Gastrocnemius medialis (tissue), 4 donors: Measurements from ENCODE around the gene CARM1. TPM values are rescaled to one million over a fixed set of nuclear protein-coding genes. Genes with fewer than 3 reads are reported as not detected.
"Not testable (repeated sequence)": the region's sequence is repeated elsewhere in the genome, so short reads cannot be mapped to it uniquely, and the experiment has no call there.

Source experiments
- ATAC-seq, 2 donors: fragments of 150-250 bp; one replicate each; pipeline ENCODE4 v1.9.1; 2016
- DNase-seq, 2 donors: peaks; one replicate each; pipeline ENCODE4 v3.0.0-alpha.2; 2019
- H3K27ac ChIP-seq, 4 donors: fragments of 200-600 bp; sonication (generic); 1 replicate in 1 of 4; 2 replicates in 3 of 4; pipeline ENCODE4 v1.5.1; 2016 to 2018; ENCODE audit warnings: mild to moderate bottlenecking in 2 of 4, moderate library complexity in 1 of 4
- H3K27me3 ChIP-seq, 3 donors: fragments of 200-600 bp; sonication (generic) in 2 of 3; 1 replicate in 1 of 3; 2 replicates in 2 of 3; pipeline versions ENCODE4 v1.5.1 to v1.6.0; 2016 to 2019; ENCODE audit warnings: mild to moderate bottlenecking in 1 of 3, moderate library complexity in 1 of 3
- H3K36me3 ChIP-seq, 2 donors: fragments of 200-600 bp; sonication (generic) in 1 of 2; one replicate each; pipeline ENCODE4 v1.5.1; 2017 to 2018
- H3K4me1 ChIP-seq, 2 donors: fragments of 200-600 bp; sonication (generic) in 1 of 2; one replicate each; pipeline ENCODE4 v1.5.1; 2016 to 2017; ENCODE audit warnings: mild to moderate bottlenecking in 2 of 2
- H3K4me3 ChIP-seq, 4 donors: fragments of 200-600 bp; sonication (generic) in 3 of 4; 1 replicate in 1 of 4; 2 replicates in 3 of 4; pipeline ENCODE4 v1.5.1; 2016 to 2019; ENCODE audit warnings: mild to moderate bottlenecking in 2 of 4
- H3K9me3 ChIP-seq, 3 donors: fragments of 200-600 bp; sonication (generic) in 2 of 3; 1 replicate in 1 of 3; 2 replicates in 2 of 3; pipeline ENCODE4 v1.5.1; 2016 to 2019
- CTCF ChIP-seq, 5 experiments: fragments of 450-650 bp in 3 of 5; fragments of 200-600 bp in 2 of 5; sonication (generic) in 2 of 5; IDR thresholded peaks in 4 of 5; conservative IDR thresholded peaks in 1 of 5; 1 replicate in 4 of 5; 2 replicates in 1 of 5; pipeline ENCODE4 v1.5.1; 2016 to 2019; ENCODE audit warnings: antibody characterized with exemption in 5 of 5, mild to moderate bottlenecking in 3 of 5, moderate library complexity in 3 of 5
- POLR2A ChIP-seq, 2 donors: fragments of 450-650 bp; IDR thresholded peaks; one replicate each; pipeline ENCODE4 v1.6.1; 2017; ENCODE audit warnings: antibody characterized with exemption in 2 of 2, mild to moderate bottlenecking in 2 of 2, moderate library complexity in 2 of 2
- in situ Hi-C, 4 donors: fragments of 200-750 bp; cut with MboI; loops; one replicate each; pipeline versions ENCODE4 v1.15.0 to v1.8.0; 2017; ENCODE audit warnings: low sequenced_read_pairs in 4 of 4
- intact Hi-C: fragments of 100-400 bp; cut with DNase I; formaldehyde crosslinking; loops from one replicate; pipeline ENCODE4 v1.15.1; 2023; ENCODE audit warnings: low total_unique reads
- total RNA-seq, 4 donors: library from RNA; depleted of rRNA; stranded (reverse); fragments of >200 nt; gene quantifications; one replicate each; pipeline versions ENCODE4 v1.1.0 to v1.2.3, GENCODE V29; 2016

CARM1 gene
- total RNA-seq, 4 donors from 2014 or later: 31.2 to 58.5 (median 53.0) TPM

DNA sequence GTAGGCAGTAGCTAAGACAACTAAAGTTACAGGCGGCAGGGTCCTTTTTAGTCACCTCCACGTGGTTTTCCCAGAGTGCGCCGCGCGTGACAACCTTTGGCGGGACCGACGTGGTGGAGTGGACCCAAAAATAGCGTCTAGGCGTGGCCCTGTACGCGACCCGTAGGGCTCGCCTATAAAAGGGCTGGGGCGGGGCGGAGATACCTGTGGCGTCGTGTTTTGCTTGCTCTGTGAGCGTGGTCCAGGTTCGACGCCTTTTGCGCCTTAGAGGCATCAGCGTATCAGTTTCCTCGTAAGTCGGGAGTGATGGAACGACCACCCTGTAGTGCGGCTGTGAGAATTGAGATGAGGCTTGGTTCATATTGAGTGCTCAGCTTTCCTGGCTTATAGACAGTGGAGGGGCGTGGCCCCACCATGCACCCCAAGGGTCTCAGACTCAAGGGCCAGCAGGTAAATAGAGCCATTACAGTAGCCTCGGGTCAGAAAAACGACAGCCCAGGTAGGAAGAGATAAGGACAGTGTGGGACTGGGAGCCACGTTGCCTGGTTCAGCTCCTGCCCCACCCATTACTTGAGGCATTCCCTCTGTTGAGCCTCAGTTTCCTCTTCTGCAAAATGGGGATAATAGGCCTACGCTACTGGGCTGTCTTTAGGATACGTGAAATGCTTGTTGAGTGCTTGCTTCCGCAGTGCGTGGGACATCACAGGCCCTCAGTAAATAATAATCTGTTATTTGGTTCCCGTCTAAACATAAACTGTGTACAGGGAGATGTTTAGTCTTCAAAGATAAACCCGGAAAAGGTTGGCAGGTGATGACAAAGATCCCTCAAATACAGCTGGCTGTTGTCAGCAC is 34.6 kb upstream of the CARM1 start:
- DNase-seq (peak; percentile 84 to 92), ATAC-seq (peak; percentile 45 to 49)
- Histone ChIP-seq H3K27me3 (no peaks in the 10 kb centered on the region), H3K4me3 (peak overlapping the region; percentile 73 to 87 (median 80)), H3K27ac (peak overlapping the region; percentile 95 to 100 (median 98)), H3K36me3 (peaks cover 0 to 19% of the 10 kb centered on the region in 2 donors), H3K9me3 (peaks cover 0 to 4% (median 2%) of the 10 kb centered on the region in 3 donors), H3K4me1 (peaks cover 6 to 10% of the 10 kb centered on the region in 2 donors)
- in situ Hi-C loops: no loop called here
- intact Hi-C loops: loop anchor here (1.0 to 10.0 kb wide), 5 partner anchors 34 to 272 kb away; partner anchors contain the start of genes CARM1, CDKN2D, KRI1 and QTRT1
- TF ChIP-seq POLR2A (IDR thresholded peaks at IDR 0.05): no peak
- TF ChIP-seq CTCF (IDR thresholded peaks at IDR 0.05 in 4 of 5, conservative IDR thresholded peaks at IDR 0.05 in 1 of 5): no peak

GRCh38 chr19:10837649-10838048 is 33.7 kb upstream of the CARM1 start:
- intact Hi-C loops: loop anchor here (2.0 to 10.0 kb wide), 4 partner anchors 33 to 273 kb away; partner anchors contain the start of genes CARM1, CDKN2D, KRI1 and QTRT1
- H3K9me3 ChIP-seq, H3K27me3 ChIP-seq, H3K27ac ChIP-seq, in situ Hi-C loops, DNase-seq, H3K4me3 ChIP-seq, ATAC-seq: not testable (repeated sequence)
- Histone ChIP-seq H3K36me3 (peaks cover 0 to 11% of the 10 kb centered on the region in 2 donors), H3K4me1 (peaks cover 6 to 10% of the 10 kb centered on the region in 2 donors)

DNA sequence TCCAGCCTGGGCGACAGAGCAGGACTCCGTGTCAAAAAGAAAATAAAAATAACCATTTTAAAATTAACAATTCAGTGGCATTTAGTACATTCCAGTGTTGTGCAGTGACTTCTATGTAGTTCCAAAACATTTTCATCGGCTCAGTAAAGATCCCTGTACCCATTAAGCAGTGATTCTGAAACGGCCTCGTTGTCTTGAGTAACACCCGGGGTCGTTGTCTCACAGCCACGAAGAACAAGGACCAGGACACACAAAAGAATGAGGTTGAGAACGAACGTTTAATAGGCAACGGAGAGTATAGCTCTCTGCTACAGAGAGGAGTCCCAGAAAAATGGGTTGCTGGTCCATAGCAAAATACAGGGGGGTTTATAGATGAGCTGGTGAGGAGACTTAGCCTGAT is 33.0 kb upstream of the CARM1 start:
- Histone ChIP-seq H3K4me1 (peaks cover 6 to 10% of the 10 kb centered on the region in 2 donors), H3K4me3 (no peak overlapping the region), H3K27me3 (no peaks in the 10 kb centered on the region), H3K27ac (no peak overlapping the region), H3K36me3 (peaks cover 0 to 8% of the 10 kb centered on the region in 2 donors), H3K9me3 (peaks cover 0 to 4% (median 2%) of the 10 kb centered on the region in 3 donors)
- in situ Hi-C loops: no loop called here
- TF ChIP-seq POLR2A (IDR thresholded peaks at IDR 0.05): no peak
- no peak for TF ChIP-seq CTCF (IDR thresholded peaks at IDR 0.05 in 4 of 5, conservative IDR thresholded peaks at IDR 0.05 in 1 of 5)
- intact Hi-C loops: loop anchor here (5.0 to 10.0 kb wide), 2 partner anchors 136 to 274 kb away; partner anchors contain the start of genes CDKN2D, KRI1 and QTRT1
- DNase-seq: no peak
- ATAC-seq: no peak

GRCh38 chr19:10839114-10840050 is 32.0 kb upstream of the CARM1 start:
- ATAC-seq (no peak), DNase-seq (no peak)
- Histone ChIP-seq H3K27ac (no peak overlapping the region), H3K36me3 (no peaks in the 10 kb centered on the region), H3K27me3 (no peaks in the 10 kb centered on the region), H3K9me3 (peaks cover 0 to 4% (median 2%) of the 10 kb centered on the region in 3 donors), H3K4me1 (peaks cover 6 to 10% of the 10 kb centered on the region in 2 donors), H3K4me3 (no peak overlapping the region)
- TF ChIP-seq CTCF (IDR thresholded peaks at IDR 0.05 in 4 of 5, conservative IDR thresholded peaks at IDR 0.05 in 1 of 5) (no peak), POLR2A (IDR thresholded peaks at IDR 0.05) (no peak)
- intact Hi-C loops (loop anchor here (5.0 to 10.0 kb wide), 2 partner anchors 137 to 275 kb away; partner anchors contain the start of genes CDKN2D, KRI1 and QTRT1), in situ Hi-C loops (no loop called here)
